Keratinocyte (primary cell): ENCODE data around the gene RXRA.

ENCODE experiments used
- EZH2 ChIP-seq: IDR thresholded peaks from one replicate; pipeline ENCODE4 v1.6.1; 2012; ENCODE audit warnings: inconsistent platforms, mild to moderate bottlenecking, low read length, moderate library complexity
- TF ChIP-seq, protein P1 (sequence below), 3 experiments: IDR thresholded peaks in 1 of 3; conservative IDR thresholded peaks in 1 of 3; optimal IDR thresholded peaks in 1 of 3; 2 replicates in 2 of 3; 3 replicates in 1 of 3; pipeline versions ENCODE3 to v1.5.1; 2011; ENCODE audit warnings: low read length in 3 of 3, mild to moderate bottlenecking in 3 of 3, moderate library complexity in 2 of 3, control low read depth in 1 of 3, inconsistent platforms in 1 of 3; ENCODE audit not compliant: insufficient read depth in 2 of 3; ENCODE audit errors: extremely low read depth in 1 of 3

DNA sequence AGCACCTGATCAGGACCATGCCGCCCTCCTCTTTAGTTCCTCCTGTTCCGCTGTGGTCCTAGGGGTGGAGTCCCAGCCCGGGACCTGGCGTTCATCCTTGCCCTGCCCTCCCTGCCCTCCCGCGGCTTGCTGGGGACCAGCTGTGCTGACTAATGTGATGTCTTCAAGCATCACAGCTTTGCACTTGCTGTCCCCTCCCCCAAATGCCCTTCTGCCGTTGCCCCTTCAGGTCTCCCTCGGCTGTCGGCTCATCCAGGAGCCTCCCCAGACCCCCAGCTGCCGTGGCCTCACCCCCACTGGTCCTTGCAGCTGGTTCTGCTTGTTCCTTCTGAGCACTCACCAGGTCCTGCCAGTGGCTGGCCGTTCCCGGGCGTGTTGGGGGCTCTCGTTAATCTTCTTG lies 19.9 kb downstream of the RXRA start:
- TF ChIP-seq, protein P1, sequence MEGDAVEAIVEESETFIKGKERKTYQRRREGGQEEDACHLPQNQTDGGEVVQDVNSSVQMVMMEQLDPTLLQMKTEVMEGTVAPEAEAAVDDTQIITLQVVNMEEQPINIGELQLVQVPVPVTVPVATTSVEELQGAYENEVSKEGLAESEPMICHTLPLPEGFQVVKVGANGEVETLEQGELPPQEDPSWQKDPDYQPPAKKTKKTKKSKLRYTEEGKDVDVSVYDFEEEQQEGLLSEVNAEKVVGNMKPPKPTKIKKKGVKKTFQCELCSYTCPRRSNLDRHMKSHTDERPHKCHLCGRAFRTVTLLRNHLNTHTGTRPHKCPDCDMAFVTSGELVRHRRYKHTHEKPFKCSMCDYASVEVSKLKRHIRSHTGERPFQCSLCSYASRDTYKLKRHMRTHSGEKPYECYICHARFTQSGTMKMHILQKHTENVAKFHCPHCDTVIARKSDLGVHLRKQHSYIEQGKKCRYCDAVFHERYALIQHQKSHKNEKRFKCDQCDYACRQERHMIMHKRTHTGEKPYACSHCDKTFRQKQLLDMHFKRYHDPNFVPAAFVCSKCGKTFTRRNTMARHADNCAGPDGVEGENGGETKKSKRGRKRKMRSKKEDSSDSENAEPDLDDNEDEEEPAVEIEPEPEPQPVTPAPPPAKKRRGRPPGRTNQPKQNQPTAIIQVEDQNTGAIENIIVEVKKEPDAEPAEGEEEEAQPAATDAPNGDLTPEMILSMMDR (optimal IDR thresholded peaks at IDR 0.05 in 1 of 3, IDR thresholded peaks at IDR 0.05 in 1 of 3, conservative IDR thresholded peaks at IDR 0.05 in 1 of 3; ENCODE audit: extremely low read depth in 1 of 3, insufficient read depth in 2 of 3, low read length in 3 of 3), result no peak
- no peak for TF ChIP-seq EZH2
